Measurements from ENCODE around the gene LUC7L. TPM values are rescaled to one million over a fixed set of nuclear protein-coding genes. Genes with fewer than 3 reads are reported as not detected.

Gene LUC7L
- total and polyA plus RNA-seq, 2 of the 8 experiments (the other 6 are each of a cell fraction or from before 2014, with no cell fraction given): 49.7 to 129 TPM

DNA sequence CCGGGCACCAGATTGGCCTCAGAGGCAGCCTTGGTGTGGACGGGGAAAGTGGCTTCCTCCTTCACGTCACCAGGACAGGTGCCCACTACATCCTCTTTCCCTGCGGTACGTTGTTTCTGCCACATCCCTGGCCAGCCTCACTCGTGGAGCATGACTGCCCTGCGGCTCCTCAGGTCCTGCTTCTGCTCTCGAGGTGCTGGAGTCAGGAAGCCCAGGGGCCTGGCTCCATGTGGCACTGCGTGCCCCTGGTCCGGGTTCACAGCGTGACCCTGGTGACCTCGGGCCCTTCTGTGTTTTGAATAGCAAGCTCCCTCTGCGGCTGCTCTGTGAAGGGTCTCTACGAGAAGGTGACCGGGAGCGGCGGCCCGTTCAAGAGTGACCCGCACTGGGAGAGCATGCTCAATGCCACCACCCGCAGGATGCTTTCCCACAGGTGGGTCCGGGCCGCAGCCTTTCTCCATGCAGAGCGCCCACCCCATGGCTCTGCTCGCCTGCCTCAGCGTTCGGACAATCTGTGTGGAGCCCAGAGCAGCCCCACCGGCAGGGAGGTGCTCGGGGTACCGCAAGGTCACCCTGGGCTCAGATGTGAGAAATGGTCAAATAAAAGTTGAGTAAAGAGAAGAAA lies 33.0 kb upstream of the LUC7L start:
- 95% methylated on average over 27 of the region's 29 CpGs; no CpG with 5 or more reads in 1 of the 2 experiments for WGBS, 2 experiments (ENCODE audit: extremely low coverage in 1 of 2, insufficient coverage in 1 of 2, insufficient read length in 1 of 2, insufficient replicate concordance in 2 of 2, low coverage in 1 of 2, low lambda C conversion rate in 2 of 2, missing lambda C conversion rate in 1 of 2)
- no peaks in the 10 kb centered on the region for H3K9me3 ChIP-seq (ENCODE audit: insufficient read depth in 2 of 2, low read depth in 1 of 2, low read length in 1 of 2)
- no peak overlapping the region for H4K5ac ChIP-seq (ENCODE audit: insufficient read length, low read depth, low read length)
- POLR2A ChIA-PET (ENCODE audit: partially characterized antibody): interaction anchor here (1.2 to 2.0 kb wide), 2 partner anchors 7 to 10 kb away, joined by 4 read pairs; no protein-coding TSS in a partner anchor
- no peaks in the 10 kb centered on the region for H3K79me2 ChIP-seq (ENCODE audit: control insufficient read depth in 1 of 2, insufficient read depth in 2 of 2, low read length in 2 of 2)
- peaks cover 5 to 12% (median 8%) of the 10 kb centered on the region in 4 experiments; a peak in 6 of 8 replicates for H3K36me3 ChIP-seq (ENCODE audit: control insufficient read depth in 2 of 4, insufficient read depth in 4 of 4, low read length in 3 of 4)
- no peak overlapping the region for H3K9ac ChIP-seq (replicated peaks in 1 of 4; ENCODE audit: extremely low read depth in 1 of 4, low read depth in 3 of 4, low read length in 3 of 4)
- peaks cover 0 to 13% of the 10 kb centered on the region in 2 experiments for H4K20me1 ChIP-seq (replicated peaks in 1 of 2; ENCODE audit: control insufficient read depth in 1 of 2, insufficient read depth in 2 of 2, low read length in 2 of 2)
- no peak overlapping the region for H3K14ac ChIP-seq (ENCODE audit: insufficient read length)
- no peak overlapping the region for H2BK20ac ChIP-seq (ENCODE audit: low read length)
- no peak overlapping the region for H3K18ac ChIP-seq (ENCODE audit: extremely low read depth, low read length)
- no peak overlapping the region for H3K4me2 ChIP-seq (ENCODE audit: insufficient read depth in 1 of 2, low read depth in 2 of 2, low read length in 2 of 2)
- CTCF ChIA-PET (ENCODE audit: partially characterized antibody): interaction anchor here (1.3 kb wide), 1 partner anchor 74 kb away, joined by 3 read pairs; no protein-coding TSS in a partner anchor
- H2BK5ac ChIP-seq (ENCODE audit: low read depth, low read length): no peak overlapping the region
- no peak overlapping the region for H4K8ac ChIP-seq (ENCODE audit: extremely low read depth, insufficient read depth, low read length)
- H4K91ac ChIP-seq (replicated peaks; ENCODE audit: insufficient read length, low read length): no peak overlapping the region
- H3K23ac ChIP-seq (ENCODE audit: insufficient read length): no peak overlapping the region
- no peaks in the 10 kb centered on the region for H3K27me3 ChIP-seq (replicated peaks in 1 of 4; ENCODE audit: control insufficient read depth in 3 of 4, extremely low read depth in 1 of 4, insufficient read depth in 3 of 4, low read length in 3 of 4)
- no peak overlapping the region for H2AK5ac ChIP-seq (ENCODE audit: low read depth, low read length)
- no peak overlapping the region for H3K4me3 ChIP-seq (ENCODE audit: extremely low read depth in 1 of 4, insufficient read depth in 2 of 4, low read depth in 3 of 4, low read length in 4 of 4)
- no peak overlapping the region for H3K4ac ChIP-seq (replicated peaks; ENCODE audit: insufficient read length, low read depth, low read length)
- H3K27ac ChIP-seq (ENCODE audit: low read depth, low read length): no peak overlapping the region
- FAIRE-seq: no peak
- H3K56ac ChIP-seq (replicated peaks; ENCODE audit: insufficient read length, low read depth, low read length): no peak overlapping the region
- 0 out of 2 replicates have a peak, but pooled peaks cover under 1% of the 10 kb centered on the region for H3K23me2 ChIP-seq (ENCODE audit: low read depth, low read length)
- no peaks in the 10 kb centered on the region for H3K79me1 ChIP-seq (ENCODE audit: low read depth, low read length)
- no peak overlapping the region for H2BK12ac ChIP-seq (ENCODE audit: low read depth, low read length)
- no peak overlapping the region for H2BK120ac ChIP-seq (replicated peaks; ENCODE audit: low read depth, low read length)
- no peak overlapping the region for H2BK15ac ChIP-seq (ENCODE audit: low read length)
- DNase-seq (ENCODE audit: low read depth in 1 of 2, low spot score in 2 of 2): no peak
- H3K4me1 ChIP-seq (replicated peaks in 1 of 4; ENCODE audit: control insufficient read depth in 3 of 4, insufficient read depth in 4 of 4, low read length in 3 of 4): no peaks in the 10 kb centered on the region
- H2AFZ ChIP-seq (ENCODE audit: low read length): no peak overlapping the region
- TF ChIP-seq TBP (IDR thresholded peaks at IDR 0.05; ENCODE audit: low read depth, low read length): no peak
- TF ChIP-seq SAP30 (IDR thresholded peaks at IDR 0.05; ENCODE audit: insufficient read depth, insufficient replicate concordance, low read length): no peak
- no peak for TF ChIP-seq EP300 (IDR thresholded peaks at IDR 0.05; ENCODE audit: borderline replicate concordance in 1 of 2, low read depth in 2 of 2, low read length in 2 of 2)
- no peak for TF ChIP-seq CTBP2 (IDR thresholded peaks at IDR 0.05; ENCODE audit: borderline replicate concordance, insufficient read depth, insufficient read length, low read length)
- TF ChIP-seq EGR1 (IDR thresholded peaks at IDR 0.05; ENCODE audit: borderline replicate concordance, low read depth, low read length): no peak
- TF ChIP-seq CBX8 (IDR thresholded peaks at IDR 0.05; ENCODE audit: borderline replicate concordance, low read depth, low read length): no peak
- no peak for TF ChIP-seq YY1 (IDR thresholded peaks at IDR 0.05; ENCODE audit: low read depth, low read length)
- no peak for TF ChIP-seq RAD21 (IDR thresholded peaks at IDR 0.05 in 1 of 2, conservative IDR thresholded peaks at IDR 0.05 in 1 of 2; ENCODE audit: low read depth in 2 of 2, low read length in 2 of 2)
- no peak for TF ChIP-seq POLR2AphosphoS5 (IDR thresholded peaks at IDR 0.05; ENCODE audit: low read depth, low read length)
- no peak for TF ChIP-seq SIN3A (conservative IDR thresholded peaks at IDR 0.05 in 1 of 2, IDR thresholded peaks at IDR 0.05 in 1 of 2; ENCODE audit: low read depth in 1 of 2, low read length in 2 of 2)
- TF ChIP-seq HDAC6 (IDR thresholded peaks at IDR 0.05; ENCODE audit: low read depth, low read length): no peak
